HG03571 (cell line): ENCODE results near the gene XRCC3.

Source experiments
- ATAC-seq: cut with Tn5 transposase; IDR thresholded peaks from one replicate; pipeline ENCODE4 v1.9.1; 2021; ENCODE audit not compliant: unreplicated experiment

XRCC3 gene

DNA sequence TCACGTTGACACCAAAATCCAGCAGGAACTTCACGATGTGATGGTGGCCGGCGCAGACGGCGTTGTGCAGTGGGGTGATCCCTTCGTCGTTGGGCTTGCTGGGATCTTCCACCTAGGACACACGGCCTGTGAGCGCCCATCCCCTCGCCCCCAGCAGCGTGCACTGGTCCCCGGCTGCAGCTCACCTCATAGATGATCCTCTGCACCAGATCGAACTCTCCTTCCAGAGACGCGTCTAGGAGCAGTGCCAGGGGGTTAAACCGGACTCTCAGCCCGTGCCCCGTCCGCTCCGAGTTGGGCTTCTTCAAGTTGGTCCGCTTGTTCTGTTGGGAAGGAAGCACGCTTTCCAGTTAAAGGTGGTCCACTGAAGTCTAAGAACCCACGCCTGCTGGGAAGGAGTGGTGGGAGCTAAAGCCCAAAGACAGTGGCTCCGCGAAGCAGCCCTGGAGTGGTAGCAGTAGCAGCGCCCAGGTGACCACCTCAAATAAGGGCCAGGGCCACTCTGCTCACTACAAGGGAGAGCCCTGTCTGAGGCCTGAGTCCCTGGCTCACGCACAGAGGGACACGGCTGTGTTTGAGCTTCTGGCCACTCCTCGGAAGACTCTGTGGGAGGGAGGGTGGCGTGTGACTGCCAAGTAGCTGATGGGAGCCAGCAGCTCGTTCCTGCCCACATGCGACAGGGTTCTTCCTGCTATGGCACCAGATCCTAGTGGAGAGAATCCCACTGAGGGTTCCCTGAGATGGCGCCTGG, 23.6 kb upstream of the XRCC3 start:
- no peak for ATAC-seq

GRCh38 chr14:103738166-103738565, 22.9 kb upstream of the XRCC3 start:
- ATAC-seq, result no peak

DNA sequence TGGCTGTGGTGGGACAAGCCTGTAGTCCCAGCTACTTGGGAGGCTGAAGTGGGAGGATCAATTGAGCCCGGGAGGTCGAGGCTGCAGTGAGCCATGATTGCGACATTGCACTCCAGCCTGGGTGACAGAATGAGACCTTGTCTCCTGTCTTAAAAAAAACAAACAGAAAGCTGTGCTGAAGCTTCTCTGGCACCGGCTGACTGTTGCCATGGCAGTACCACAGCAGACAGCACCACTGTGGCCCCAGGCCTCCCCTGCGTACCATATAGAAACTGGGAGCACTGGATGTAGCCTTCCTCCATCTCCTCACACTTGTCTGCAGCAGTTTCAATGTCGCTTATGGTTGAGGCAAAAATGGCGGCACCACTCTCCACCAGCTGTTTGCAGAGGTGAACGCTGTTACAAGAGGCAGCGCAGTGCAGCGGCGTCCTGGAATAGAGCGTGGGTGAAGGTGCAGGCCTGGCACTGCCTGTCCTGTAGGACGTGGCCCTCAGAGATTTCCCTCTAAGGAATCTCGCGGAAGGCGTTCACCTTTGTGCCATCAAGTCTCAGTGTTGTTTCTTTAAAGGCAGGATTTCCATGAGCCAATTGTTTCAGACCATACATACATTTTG, 22.3 kb upstream of the XRCC3 start:
- no peak for ATAC-seq

GRCh38 chr14:103736546-103737431, 21.5 kb upstream of the XRCC3 start:
- ATAC-seq, result no peak

- no peak for ATAC-seq
Observed at GRCh38 chr14:103735815-103736545, 20.7 kb upstream of the XRCC3 start.

DNA sequence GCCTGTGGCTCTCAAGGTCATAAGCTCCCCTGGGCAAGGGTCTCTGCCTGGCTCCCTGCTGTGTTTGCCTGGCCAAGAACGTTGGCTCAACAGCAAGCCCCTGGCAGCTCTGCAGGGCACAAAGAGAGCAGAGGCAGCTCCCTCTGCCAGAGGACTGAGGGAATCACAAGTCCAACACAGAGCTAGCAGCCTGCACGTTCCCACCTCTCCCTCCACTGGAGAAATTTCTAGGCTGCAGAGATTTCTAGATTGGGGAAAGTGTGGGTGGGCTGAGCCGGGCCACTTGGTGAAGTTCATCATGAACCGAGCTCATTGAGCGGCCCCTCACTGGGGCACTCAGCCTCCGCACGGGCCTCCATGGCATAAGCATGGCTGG, 20.2 kb upstream of the XRCC3 start:
- ATAC-seq, result no peak

GRCh38 chr14:103735022-103735421, 19.8 kb upstream of the XRCC3 start:
- no peak for ATAC-seq

- no peak for ATAC-seq
Observed at GRCh38 chr14:103734081-103734888, 19.0 kb upstream of the XRCC3 start.

DNA sequence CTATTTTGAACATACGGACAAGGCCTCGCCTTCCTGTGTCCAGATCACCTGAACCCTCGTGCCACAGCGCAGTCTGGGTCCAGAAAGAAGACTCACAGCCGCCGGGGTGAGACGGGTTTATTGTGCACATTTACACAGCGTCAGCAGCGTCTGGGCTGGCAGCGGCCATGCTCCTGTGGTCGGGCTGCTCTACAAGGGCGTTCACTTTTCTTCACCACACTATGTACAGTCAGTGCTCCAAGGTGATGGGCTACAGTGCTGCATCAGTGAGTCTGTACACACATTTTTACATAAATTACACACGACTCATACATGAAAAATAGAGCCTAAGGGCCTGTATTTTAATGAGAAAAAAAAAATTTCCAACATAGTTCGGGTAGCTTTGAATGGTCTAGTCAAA, 18.4 kb upstream of the XRCC3 start:
- ATAC-seq, result no peak

DNA sequence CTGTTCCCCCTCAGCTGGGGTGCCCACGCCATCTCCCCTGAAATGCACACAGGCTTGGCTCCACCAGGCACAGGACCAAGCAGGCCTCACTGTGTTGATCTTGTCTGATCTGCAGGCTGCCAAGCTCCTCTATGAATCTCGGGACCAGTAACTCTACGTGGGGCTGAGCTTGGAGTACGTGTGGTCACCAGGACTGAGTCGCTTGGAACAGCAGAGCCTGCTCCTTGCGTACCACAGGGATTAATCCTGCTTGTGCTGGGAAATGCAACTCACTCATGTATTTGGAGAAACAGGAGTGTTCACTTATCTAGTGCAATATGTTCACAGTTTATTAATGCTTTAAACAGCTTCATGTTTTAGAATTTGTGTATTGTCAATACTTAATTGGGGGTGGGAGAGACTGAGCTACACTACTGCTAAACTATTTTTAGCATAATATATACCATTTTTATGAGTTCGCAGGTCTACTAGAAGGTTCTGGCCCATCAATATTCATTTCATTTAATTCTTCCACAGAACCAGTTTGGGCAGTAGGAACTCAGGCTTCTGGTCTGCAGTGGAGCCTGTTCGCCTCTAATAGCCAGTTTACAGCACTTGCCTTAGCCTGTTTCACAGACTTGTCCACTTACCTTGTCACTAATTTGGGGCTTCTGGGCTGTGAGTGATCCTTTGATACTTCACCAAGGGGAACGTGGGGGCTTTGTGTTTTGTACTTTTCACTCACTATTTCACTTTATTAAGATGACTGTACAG, 17.8 kb upstream of the XRCC3 start:
- ATAC-seq, result no peak

- no peak for ATAC-seq
Observed at GRCh38 chr14:103731916-103732867, 16.9 kb upstream of the XRCC3 start.

DNA sequence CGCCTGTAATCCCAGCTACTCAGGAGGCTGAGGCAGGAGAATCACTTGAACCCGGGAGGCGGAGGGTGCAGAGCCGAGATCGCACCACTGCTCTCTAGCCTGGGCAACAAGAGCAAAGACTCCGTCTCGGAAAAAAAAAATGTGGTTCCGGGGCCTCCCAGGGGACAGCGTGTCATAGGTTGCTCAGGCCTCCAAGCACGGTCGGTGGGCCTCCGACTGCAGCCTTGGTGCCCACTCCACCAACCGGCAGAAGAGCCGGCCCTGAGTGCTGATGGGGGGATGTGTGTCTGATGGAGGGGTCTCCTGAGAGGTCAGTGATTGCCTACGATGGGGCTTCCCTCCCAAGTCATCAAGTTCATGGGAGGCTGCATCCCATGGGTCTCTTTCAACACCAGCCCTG, 16.2 kb upstream of the XRCC3 start:
- no peak for ATAC-seq

- ATAC-seq, result no peak
Observed at GRCh38 chr14:103730490-103731035, 15.3 kb upstream of the XRCC3 start.

DNA sequence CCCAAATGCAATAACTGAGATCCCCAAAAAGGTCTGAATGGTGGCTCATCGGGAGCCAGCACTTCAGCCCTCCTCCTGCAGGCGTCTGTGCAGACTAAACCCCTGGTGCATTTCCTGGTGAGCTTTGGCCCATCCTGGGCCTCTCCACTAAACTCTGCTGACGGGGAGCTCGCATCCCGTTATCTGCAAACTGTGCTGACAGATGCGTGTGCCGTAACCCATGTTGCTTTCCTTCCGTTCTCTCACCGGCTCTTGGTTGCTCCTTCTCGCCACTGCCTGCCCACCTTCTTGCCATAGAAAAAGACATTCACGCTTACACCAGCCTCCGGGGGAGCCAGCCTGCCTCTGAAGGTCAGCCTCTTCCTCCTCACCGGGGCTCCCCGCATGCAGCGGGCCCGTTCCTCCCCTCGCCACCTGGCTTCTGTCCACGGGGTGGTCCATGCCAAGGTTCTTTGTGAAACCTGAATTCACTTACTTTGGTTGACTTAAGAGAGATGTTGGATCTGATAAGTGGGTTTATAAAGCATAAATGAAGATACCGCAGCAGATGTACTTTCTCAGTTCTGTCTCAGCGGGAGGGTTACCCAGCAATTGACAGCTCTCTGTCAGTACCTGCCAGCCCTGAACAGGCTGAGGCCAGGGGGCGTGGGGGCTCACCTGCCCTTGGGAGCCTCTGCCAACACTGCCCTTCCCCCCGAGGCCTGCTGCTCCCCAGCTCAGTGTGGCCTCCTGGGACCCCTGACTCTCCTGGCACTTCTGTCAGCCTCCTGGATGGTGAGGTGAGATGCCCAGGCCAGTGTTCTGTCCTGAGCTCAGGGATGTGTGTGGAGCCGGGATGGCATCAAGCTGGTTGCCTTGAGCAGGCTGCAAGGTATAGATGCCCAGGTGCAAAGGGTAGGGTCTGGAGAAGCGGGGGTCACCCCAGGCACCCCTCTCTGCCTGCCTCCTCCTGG, 14.5 kb upstream of the XRCC3 start:
- no peak for ATAC-seq

GRCh38 chr14:103728721-103729120, 13.5 kb upstream of the XRCC3 start:
- ATAC-seq, result no peak

GRCh38 chr14:103728141-103728540, 12.9 kb upstream of the XRCC3 start:
- ATAC-seq, result no peak

DNA sequence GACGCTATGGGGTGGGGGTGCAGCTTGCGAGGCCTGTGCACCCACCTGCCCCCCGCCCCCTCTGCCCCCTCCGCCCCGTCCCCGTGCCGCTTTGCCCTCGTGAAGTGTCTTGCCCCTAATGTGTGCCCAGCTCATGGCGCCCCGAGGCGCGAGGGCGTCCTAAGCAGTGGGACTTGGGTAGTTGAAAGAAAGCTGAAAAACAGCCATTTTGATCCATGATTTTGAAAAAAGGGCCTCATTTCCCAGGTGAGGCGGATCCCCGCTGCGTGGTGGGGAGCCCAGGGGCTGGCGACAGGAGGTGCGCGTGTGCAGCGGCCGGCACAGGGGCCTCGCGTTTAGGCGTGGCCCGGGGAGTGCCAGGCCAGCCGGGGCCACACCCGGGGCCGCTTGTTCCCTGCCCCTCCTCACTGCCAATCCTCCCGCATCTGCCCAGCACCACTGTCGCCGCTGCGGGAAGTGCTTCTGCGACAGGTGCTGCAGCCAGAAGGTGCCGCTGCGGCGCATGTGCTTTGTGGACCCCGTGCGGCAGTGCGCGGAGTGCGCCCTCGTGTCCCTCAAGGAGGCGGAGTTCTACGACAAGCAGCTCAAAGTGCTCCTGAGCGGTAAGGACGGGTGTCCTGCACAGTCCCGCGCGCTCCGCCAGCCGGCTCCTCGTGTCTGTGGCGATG, 12.2 kb upstream of the XRCC3 start:
- ATAC-seq, result no peak
